Erythroblast (primary cell): ENCODE results near the gene PVR.

Source experiments
- DNase-seq, 2 experiments: peaks; one replicate each; lab custom pipeline; 2025; lab: John Stamatoyannopoulos, UW
- GATA1 ChIP-seq: IDR thresholded peaks from 2 replicates; pipeline ENCODE4 v1.6.1; 2011; ENCODE audit warnings: low read depth, mild to moderate bottlenecking, control low read depth, low read length, moderate library complexity
- POLR2A ChIP-seq: IDR thresholded peaks from 2 replicates; pipeline ENCODE4 v1.6.1; 2011; ENCODE audit warnings: mild to moderate bottlenecking, low read length

Gene PVR

GRCh38 chr19:44712864-44713515, 69.3 kb downstream of the PVR start:
- DNase-seq, result no peak
- TF ChIP-seq POLR2A, result no peak
- no peak for TF ChIP-seq GATA1
